HG03025 (cell line): ENCODE data around the gene BBS1.
"Not testable (repeated sequence)": the region's sequence is repeated elsewhere in the genome, so short reads cannot be mapped to it uniquely, and the experiment has no call there.

Experiments used
- ATAC-seq: cut with Tn5 transposase; IDR thresholded peaks from one replicate; pipeline ENCODE4 v1.9.1; 2021; ENCODE audit warnings: mild to moderate bottlenecking, moderate library complexity; ENCODE audit not compliant: unreplicated experiment, low FRiP score

BBS1 gene

DNA sequence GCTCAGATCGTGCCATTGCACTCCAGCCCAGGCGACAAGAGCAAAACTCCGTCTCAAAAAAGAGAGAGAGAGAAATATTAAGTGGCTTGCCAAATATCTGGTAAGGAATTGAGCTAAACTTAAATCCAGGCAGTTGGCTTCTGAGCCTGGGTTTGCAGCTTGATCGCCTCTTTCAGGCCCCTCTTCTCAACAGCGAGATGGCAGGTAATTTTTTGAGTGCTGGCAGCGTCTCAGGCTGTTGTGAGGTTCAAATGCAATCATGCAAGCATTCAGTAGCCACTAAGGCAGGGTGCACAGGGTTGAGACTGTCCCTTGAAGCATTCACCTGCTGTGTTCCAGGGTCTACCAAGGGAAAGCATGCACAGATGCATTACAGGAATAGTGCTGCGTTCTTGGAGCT is 58.6 kb downstream of the BBS1 start:
- no peak for ATAC-seq

DNA sequence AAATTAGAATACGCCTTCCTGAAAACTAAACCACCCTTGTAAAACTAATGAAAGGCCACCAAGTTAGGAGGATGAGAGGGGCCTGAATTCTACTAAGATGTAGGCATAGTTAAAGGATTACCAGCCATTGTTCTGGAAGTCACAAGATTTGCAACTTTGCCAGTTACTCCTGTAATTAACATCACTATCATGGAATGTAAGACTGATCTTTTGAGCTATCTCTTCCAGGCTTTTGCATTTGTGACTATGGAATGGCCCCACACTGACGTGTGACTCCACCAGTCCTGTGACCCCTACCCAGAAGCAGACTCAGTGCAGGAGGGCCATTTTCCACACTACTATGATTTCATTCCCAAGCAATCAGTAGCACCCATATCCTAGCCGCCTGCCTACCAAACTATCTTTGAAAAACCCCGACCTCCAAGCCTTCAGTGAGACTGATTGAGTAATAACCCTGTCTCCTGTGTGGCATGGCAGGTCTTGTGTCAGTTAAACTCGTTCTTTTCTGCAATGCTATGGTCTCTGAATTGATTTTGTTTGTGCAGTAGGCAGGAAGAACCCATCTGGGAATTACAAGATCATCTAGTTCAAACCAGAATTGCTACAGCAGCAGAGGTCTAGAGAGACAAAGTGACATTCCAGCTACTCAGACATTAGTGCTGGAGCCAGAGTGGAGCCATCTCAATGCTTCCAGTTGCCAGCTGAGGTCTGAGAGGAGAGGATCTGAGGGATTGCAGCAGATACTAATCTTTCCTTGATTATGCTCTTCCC is 59.8 kb downstream of the BBS1 start:
- ATAC-seq, result no peak

DNA sequence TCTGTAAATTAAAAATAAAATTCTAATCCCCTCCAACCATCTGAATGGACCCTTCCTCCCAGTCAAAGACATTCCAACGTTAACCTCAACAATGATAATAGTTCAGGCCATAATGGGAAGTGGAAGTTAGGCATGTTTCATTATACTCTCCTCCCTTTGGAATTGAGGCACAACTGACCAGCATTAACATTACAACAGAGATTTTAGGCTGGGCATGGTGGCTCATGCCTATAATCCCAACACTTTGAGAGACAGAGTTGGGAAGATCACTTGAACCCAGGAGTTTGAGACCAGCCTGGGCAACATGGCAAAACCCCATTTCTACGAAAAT is 60.4 kb downstream of the BBS1 start:
- no peak for ATAC-seq

DNA sequence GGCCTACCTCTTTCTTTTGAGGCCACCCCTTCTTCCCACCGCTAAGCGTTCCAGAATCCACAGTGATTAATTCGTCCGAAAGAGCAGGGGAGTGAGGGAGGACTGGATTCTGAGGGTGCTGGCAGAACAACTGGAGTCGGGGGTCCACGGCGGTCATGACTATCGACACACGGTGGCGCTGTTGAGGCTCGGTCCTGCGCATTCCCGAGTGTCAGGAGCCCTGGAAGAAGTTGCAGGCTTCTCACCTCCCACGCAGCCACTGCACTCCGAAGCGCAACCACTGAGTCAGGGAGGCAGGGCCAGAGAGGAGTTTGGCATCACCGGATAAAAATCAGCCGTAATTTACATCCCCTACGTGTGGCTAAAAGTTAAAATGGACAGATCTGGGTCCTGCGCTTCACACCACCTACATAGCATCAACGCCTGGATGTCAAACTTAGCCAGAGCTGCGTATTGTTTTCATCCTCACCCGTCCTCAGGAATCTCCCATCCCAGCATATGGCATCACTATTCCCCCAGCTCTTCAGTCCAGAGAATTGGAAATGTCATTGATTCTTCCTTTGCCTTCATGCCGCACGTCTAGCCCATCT is 68.7 kb downstream of the BBS1 start:
- no peak for ATAC-seq

DNA sequence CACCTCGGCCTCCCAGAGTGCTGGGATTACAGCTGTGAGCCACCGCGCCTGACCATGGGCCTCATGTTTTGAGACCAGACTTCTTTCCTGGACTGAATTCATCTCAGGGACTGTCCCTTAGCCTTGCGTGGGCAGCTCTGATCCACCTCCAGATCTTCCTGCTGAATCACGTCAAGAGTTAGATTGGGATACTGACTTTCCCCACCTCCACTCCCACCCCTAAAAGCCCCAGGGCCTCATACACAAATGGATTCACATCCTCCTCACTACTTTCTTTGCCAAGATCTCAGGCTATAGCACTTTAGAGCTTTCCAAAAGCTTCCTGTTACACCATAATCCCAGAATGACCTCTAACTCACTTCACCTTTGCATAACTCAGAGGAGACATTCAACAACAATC is 70.4 kb downstream of the BBS1 start:
- no peak for ATAC-seq

DNA sequence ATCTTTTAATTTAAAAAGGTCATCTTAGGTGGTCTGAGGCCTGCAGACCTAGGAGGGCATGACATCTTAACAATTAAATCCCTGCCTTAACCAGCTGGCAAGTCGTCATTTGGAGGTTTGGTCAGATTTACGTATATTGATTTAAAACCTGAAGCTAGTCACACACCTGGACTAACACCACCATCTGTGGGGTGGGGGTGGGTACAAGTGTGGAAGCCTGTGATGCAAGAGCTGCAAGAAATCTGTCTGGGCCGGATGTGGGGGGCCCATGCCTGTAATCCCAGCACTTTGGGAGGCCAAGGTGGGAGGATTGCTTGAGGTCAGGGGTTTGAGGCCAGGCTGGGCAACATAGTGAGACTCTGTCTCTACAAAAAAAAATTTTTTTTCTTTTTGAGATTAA is 70.8 kb downstream of the BBS1 start:
- ATAC-seq, result no peak

DNA sequence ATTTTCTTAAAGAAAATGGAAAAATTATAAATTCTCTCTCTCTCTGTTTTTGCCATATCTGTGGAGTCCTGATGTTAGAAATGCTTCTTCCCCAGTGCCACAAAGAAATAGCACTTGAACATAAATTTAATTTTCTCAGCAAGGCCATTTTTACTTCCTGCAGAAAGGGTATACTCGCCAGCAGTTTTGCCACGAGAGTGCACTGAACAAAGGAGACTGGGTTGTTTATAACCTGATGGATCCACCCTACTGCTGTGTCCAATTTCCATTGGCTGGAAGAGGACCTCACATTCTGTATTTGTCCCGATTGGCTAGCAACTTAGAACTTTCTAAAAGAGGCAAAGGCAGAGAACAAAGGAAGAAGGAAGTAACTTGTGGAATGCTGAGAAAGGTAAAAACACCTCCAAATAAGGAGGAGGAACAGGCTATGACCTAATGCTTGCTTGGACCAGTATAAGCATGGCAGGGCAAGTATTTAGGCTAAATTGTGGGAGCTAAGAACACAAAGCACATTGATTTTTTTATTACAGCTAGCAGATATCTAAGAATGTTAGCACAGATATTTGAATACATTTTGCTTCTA is 72.2 kb downstream of the BBS1 start:
- ATAC-seq, result not testable (repeated sequence)
